ENCODE results near the gene EVA1C. TPM values are rescaled to one million over a fixed set of nuclear protein-coding genes. Genes with fewer than 3 reads are reported as not detected.

EVA1C gene, protein sequence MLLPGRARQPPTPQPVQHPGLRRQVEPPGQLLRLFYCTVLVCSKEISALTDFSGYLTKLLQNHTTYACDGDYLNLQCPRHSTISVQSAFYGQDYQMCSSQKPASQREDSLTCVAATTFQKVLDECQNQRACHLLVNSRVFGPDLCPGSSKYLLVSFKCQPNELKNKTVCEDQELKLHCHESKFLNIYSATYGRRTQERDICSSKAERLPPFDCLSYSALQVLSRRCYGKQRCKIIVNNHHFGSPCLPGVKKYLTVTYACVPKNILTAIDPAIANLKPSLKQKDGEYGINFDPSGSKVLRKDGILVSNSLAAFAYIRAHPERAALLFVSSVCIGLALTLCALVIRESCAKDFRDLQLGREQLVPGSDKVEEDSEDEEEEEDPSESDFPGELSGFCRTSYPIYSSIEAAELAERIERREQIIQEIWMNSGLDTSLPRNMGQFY
- polyA plus RNA-seq = 6.1 to 15.3 TPM (median 10.8 TPM) in 3 replicates
- 7.1 TPM for polyA plus RNA-seq (2011; ENCODE audit: low read depth)
- 7.3 and 14.3 TPM in 2 replicates for polyA plus RNA-seq (2011; cell fraction: cytosol; rRNA removed)
- 6.8 TPM in 2 replicates for polyA plus RNA-seq (2011; cell fraction: nucleus; rRNA removed)
- polyA plus RNA-seq (2012; ENCODE audit: low replicate concordance) = 12.5 and 13.1 TPM in 2 replicates
- 6.5 to 13.9 TPM (median 10.0 TPM) in 3 replicates for polyA minus RNA-seq
- 8.1 TPM for polyA minus RNA-seq (2011; cell fraction: cytosol; rRNA and poly(A)+ RNA removed)
- 4.5 and 5.2 TPM in 2 replicates for polyA minus RNA-seq (2011; cell fraction: nucleus; rRNA and poly(A)+ RNA removed)

DNA sequence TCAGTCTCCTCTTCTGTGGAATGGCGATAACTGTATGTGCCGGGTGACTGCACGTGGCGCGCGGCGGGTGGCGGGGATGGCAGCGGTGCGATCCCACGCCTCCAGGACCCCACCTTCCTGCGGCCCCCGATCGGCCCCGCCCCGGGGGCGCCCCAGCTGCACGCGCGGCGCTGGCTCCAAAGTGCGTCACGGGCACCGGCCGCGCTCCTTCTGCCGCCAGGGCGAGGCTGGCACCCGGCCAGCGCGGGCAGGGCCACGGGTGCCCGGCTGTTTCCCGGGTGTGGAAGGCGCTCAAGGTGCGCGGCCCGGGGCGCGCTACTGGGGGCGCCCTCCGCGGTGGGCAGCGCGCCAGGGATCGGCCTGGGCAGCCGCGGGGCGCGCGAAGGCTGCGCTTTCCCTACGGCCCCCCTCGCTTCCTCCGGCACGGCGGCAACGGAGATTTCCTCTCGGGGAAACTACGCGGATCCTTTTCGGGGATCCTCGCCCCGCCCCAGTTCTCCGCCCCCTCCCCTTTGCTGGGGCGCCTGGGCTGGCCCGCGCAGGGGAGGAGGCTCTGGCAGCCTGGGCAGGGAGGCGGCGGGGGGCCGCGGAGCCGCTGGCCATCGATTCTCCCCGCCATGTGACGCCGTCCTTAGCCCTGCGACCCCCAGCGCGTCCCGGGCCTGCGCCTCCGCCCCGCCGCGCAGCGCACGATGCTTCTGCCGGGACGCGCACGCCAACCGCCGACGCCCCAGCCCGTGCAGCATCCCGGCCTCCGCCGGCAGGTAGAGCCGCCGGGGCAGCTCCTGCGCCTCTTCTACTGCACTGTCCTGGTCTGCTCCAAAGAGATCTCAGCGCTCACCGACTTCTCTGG is at the start of gene EVA1C:
EVA1C (plus strand) TSS at position 545 of the 853 bp plus-strand sequence; CDS start at position 693, 148 bp downstream.
- dilution Hi-C loops (cut with MboI; ENCODE audit: extremely low pct_ligation_motif_present, low sequenced_read_pairs) = no loop called here
- no peak for FAIRE-seq

DNA sequence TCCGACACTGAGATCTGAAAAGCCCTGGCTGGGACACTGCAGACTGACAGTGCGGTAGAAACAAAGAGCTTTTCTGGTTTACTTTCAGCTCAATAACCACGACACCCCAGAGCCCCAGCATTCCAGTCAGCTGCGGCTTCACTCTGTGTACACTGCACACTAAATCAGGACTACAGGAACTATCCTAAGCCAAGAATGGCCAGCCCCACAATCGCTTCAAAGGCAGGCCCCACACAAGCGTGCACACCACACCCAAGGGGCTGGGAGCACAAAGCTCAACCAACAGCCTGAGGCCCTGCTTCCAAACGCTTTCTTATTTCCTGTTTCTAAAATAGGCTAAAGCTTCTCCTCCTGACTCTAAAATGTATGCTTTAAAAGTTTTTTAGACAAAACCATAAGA is 48.1 kb upstream of the EVA1C start:
- H3K9me1 ChIP-seq (ENCODE audit: control insufficient read depth, extremely low read depth, insufficient read depth, low read length) = no peaks in the 10 kb centered on the region
- no peak overlapping the region for H3K4me2 ChIP-seq (ENCODE audit: control insufficient read depth, extremely low read depth, insufficient read depth, low read depth, low read length)
- FAIRE-seq (no peak), DNase-seq (ENCODE audit: low read depth, low spot score) (no peak)
- no peak overlapping the region for H3K27ac ChIP-seq (ENCODE audit: control insufficient read depth, insufficient read depth, low read length)
- dilution Hi-C loops (cut with MboI; ENCODE audit: extremely low pct_ligation_motif_present, low sequenced_read_pairs) = no loop called here
- H3K79me2 ChIP-seq (ENCODE audit: control insufficient read depth, insufficient read depth, low read length) = peaks cover 2% of the 10 kb centered on the region
- H3K36me3 ChIP-seq (ENCODE audit: control insufficient read depth in 2 of 2, extremely low read depth in 1 of 2, insufficient read depth in 2 of 2, low read length in 2 of 2) = peaks cover 48 to 80% of the 10 kb centered on the region in 2 experiments
- peaks cover 19% of the 10 kb centered on the region for H3K4me1 ChIP-seq (ENCODE audit: control insufficient read depth, extremely low read depth, insufficient read depth, low read length)
- TF ChIP-seq, protein P1, sequence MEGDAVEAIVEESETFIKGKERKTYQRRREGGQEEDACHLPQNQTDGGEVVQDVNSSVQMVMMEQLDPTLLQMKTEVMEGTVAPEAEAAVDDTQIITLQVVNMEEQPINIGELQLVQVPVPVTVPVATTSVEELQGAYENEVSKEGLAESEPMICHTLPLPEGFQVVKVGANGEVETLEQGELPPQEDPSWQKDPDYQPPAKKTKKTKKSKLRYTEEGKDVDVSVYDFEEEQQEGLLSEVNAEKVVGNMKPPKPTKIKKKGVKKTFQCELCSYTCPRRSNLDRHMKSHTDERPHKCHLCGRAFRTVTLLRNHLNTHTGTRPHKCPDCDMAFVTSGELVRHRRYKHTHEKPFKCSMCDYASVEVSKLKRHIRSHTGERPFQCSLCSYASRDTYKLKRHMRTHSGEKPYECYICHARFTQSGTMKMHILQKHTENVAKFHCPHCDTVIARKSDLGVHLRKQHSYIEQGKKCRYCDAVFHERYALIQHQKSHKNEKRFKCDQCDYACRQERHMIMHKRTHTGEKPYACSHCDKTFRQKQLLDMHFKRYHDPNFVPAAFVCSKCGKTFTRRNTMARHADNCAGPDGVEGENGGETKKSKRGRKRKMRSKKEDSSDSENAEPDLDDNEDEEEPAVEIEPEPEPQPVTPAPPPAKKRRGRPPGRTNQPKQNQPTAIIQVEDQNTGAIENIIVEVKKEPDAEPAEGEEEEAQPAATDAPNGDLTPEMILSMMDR (optimal IDR thresholded peaks at IDR 0.05 in 1 of 3, IDR thresholded peaks at IDR 0.05 in 1 of 3, conservative IDR thresholded peaks at IDR 0.05 in 1 of 3; ENCODE audit: extremely low read depth in 1 of 3, insufficient read depth in 2 of 3, low read length in 3 of 3) = no peak
- no peak for TF ChIP-seq EZH2 (IDR thresholded peaks at IDR 0.05; ENCODE audit: low read length)
- H3K27me3 ChIP-seq (ENCODE audit: control insufficient read depth, extremely low read depth, insufficient read depth, low read length) = no peaks in the 10 kb centered on the region
- H4K20me1 ChIP-seq (ENCODE audit: control insufficient read depth, extremely low read depth, insufficient read depth, low read length) = no peaks in the 10 kb centered on the region
- H3K9me3 ChIP-seq (ENCODE audit: control insufficient read depth, low read depth, low read length) = no peaks in the 10 kb centered on the region
- no peak overlapping the region for H2AFZ ChIP-seq (ENCODE audit: control insufficient read depth, low read length)
- H3K9ac ChIP-seq (ENCODE audit: control insufficient read depth, extremely low read depth, insufficient read depth, low read length) = no peak overlapping the region
- no peak overlapping the region for H3K4me3 ChIP-seq (ENCODE audit: control insufficient read depth in 2 of 3, extremely low read depth in 1 of 3, insufficient read depth in 2 of 3, low read depth in 1 of 3, low read length in 3 of 3)

More for the DNA sequence above, at the start of gene EVA1C:
- H2AFZ ChIP-seq (ENCODE audit: control insufficient read depth, low read length) = peak within 1 kb of the TSS; percentile 79
- no peak for TF ChIP-seq EZH2 (IDR thresholded peaks at IDR 0.05; ENCODE audit: low read length)
- TF ChIP-seq, protein P1 (optimal IDR thresholded peaks at IDR 0.05 in 1 of 3, IDR thresholded peaks at IDR 0.05 in 1 of 3, conservative IDR thresholded peaks at IDR 0.05 in 1 of 3; ENCODE audit: extremely low read depth in 1 of 3, insufficient read depth in 2 of 3, low read length in 3 of 3) = peak in 1 of 3 experiments; percentile 2
- H3K9me3 ChIP-seq (ENCODE audit: control insufficient read depth, low read depth, low read length) = no peaks in the 10 kb centered on the region
- H3K27ac ChIP-seq (ENCODE audit: control insufficient read depth, insufficient read depth, low read length) = peak within 1 kb of the TSS; percentile 88
- no peaks in the 10 kb centered on the region for H3K27me3 ChIP-seq (ENCODE audit: control insufficient read depth, extremely low read depth, insufficient read depth, low read length)
- peak within 1 kb of the TSS; percentile 89 for H3K4me2 ChIP-seq (ENCODE audit: control insufficient read depth, extremely low read depth, insufficient read depth, low read depth, low read length)
- peaks cover 0 to 6% of the 10 kb centered on the region in 2 experiments for H3K36me3 ChIP-seq (ENCODE audit: control insufficient read depth in 2 of 2, extremely low read depth in 1 of 2, insufficient read depth in 2 of 2, low read length in 2 of 2)
- H3K4me3 ChIP-seq (ENCODE audit: control insufficient read depth in 2 of 3, extremely low read depth in 1 of 3, insufficient read depth in 2 of 3, low read depth in 1 of 3, low read length in 3 of 3) = peak within 1 kb of the TSS; percentile 45 to 83 (median 83)
- no peaks in the 10 kb centered on the region for H4K20me1 ChIP-seq (ENCODE audit: control insufficient read depth, extremely low read depth, insufficient read depth, low read length)
- peak within 1 kb of the TSS; percentile 89 for H3K9ac ChIP-seq (ENCODE audit: control insufficient read depth, extremely low read depth, insufficient read depth, low read length)
- H3K79me2 ChIP-seq (ENCODE audit: control insufficient read depth, insufficient read depth, low read length) = peaks cover 22% of the 10 kb centered on the region
- DNase-seq (ENCODE audit: low read depth, low spot score) = no peak
- H3K9me1 ChIP-seq (ENCODE audit: control insufficient read depth, extremely low read depth, insufficient read depth, low read length) = no peaks in the 10 kb centered on the region
- peaks cover 21% of the 10 kb centered on the region for H3K4me1 ChIP-seq (ENCODE audit: control insufficient read depth, extremely low read depth, insufficient read depth, low read length)

Data from keratinocyte (primary cell).